Ureter (tissue), 1 donor: ENCODE results near the gene SLC35G3. TPM values are rescaled to one million over a fixed set of nuclear protein-coding genes. Genes with fewer than 3 reads are reported as not detected.
A peak's percentile ranks its signal among the peaks of the same experiment; 100 is the strongest.
"Not testable (repeated sequence)": the region's sequence is repeated elsewhere in the genome, so short reads cannot be mapped to it uniquely, and the experiment has no call there.

Source experiments
- DNase-seq: peaks from one replicate; pipeline ENCODE4 v3.0.0-alpha.2; 2020; ENCODE audit warnings: low spot score
- total RNA-seq: library from RNA; stranded (reverse); gene quantifications from one replicate; pipeline ENCODE4 v1.2.4, GENCODE V29; 2023
- donor health status: DM: yes; HTN: yes; CAD: no.

SLC35G3 gene
- not detected for total RNA-seq

DNA sequence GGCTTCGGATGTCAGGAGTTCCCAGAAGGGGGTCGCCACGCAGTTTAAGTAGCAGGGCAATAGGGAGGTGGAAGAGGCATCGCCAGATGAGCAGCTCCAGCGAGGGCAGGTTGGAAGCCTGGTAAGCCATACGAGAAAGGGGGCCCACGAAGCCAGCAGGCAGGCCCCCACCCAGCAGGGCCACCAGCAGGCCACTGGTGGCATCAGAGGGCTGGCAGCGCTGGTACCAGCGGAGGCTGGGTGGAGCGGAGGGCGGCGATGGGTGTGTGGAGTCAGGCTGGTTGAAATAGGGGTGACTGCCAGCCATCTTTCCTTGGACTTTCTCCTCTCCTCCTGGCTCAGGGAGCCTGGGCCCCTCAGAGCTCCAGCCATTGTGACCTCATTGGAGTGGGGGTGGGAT lies at the start of gene SLC35G3:
Gene SLC35G3, minus strand, starts transcription at position 393 of the 400 bp plus-strand sequence. Its CDS starts 86 bp downstream, at position 307.
- DNase-seq: not testable (repeated sequence)

DNA sequence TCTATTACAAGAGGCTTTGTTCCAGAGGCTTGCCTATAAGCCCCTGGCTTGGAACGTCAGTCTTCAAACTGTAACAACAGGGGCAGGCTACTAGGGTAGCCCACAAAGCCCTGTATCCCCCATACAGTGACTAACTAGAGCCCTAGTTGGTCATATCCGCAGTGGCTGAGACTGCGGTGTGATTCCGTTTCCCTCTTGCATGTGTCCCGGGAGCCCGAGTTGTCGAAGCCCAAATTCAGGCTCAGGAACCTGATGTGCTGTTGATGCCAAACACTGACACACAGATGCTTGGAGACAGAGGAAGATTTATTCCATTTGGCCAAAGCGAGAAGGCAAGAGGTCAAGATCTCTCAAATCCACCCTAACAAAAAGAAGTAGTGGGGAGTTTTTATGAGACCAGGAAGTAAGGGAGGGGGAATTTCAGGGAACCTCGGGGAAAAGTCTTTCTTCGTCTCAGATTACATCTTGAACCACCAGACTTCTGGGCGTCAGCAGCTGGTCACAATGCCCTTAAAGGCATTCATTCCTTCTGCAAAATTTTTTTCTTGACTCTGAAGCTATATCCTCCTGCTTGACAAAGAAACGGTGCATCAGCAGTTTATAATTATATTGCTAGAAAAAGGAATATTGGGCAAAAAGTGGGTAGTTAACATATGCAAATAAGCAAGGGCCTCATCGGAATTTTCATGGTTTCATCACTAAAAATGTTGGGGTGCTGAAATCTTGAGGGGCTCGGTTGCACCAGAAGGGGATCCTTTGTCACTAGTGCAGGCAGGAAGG lies 49.6 kb upstream of the SLC35G3 start:
- DNase-seq: peak; percentile 61

DNA sequence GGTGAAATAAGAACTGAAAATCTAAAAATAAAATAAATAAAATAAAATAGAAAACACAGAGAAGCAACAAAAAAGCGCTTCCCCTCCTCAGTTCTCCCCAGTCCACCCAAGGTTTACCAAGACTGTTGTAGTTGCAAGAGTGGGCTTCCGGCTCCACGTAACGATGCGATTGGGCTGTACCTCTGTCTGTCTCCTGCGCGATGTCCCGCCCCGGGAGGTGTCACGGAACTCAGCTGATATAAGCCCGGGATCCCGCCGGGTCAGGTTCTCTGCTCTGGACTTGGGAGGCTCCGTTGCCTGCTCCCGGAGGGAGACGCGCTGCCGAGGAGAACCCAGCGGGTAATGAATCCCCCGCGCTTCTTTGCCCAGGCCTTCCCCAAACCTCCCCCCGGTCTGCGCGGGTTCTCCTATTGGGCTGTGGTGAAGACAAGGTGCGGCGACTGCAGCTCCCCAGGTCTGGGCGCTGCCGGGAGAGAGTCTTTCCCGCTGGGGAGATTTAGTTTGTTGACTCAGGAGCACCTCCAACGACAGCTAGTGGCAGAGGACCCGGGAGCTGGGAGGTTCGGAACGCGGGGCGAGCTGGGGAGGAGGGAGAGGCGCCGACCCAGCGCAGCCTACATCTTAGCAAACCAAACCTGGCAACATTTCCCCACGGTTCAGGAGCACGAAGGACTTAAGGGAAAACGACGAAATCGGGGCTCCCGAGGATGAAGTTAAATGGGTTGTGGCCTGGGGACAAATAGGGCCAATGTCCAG lies 48.8 kb upstream of the SLC35G3 start, which contains the start of gene SLFN5:
Gene SLFN5, plus strand, starts transcription at position 268 of the 756 bp plus-strand sequence. CDS start 15,619 bp downstream, outside the sequence.
- DNase-seq: peak; percentile 98

GRCh38 chr17:35242158-35242804 lies 48.1 kb upstream of the SLC35G3 start:
- peak; percentile 84 for DNase-seq

DNA sequence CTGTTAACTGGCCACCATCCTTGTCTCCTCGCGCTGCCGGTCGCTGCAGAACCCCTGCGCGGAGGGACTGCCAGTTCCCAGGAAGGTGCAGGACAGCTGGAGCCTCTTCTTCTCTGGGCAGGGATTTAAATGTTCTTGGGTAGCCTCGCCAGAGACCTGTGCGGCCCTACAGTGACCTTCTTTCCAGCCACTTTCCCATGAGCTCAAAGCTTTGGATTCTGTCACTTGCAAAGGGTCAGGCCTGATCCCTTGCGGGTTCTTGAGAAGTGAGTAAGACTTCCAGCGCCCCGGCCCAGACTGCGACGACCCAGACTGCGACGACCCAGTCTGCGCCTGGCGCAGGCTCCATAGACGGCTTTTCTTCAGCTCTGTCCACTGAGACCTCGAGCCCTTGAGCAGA lies 47.3 kb upstream of the SLC35G3 start:
- no peak for DNase-seq

GRCh38 chr17:35240861-35241260 lies 46.7 kb upstream of the SLC35G3 start:
- DNase-seq: no peak

DNA sequence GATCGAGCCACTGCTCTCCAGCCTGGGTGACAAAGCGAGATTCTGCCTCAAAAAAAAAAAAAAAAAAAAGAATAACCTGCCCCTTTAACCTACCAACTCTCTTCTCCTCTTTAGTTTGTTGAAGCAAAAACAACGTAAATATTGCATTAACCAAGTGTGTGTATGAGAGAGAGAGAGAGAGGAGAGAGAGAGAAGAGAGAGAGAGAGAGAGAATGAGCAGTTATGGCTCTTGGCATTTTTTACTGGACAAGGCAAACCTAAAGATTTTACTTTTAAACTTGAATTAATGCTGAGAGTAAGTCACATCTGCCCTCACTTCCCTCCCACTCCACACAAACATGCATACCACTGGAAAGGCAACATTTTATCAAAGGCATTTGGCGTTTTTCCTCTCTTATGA lies 45.6 kb upstream of the SLC35G3 start:
- DNase-seq: no peak

DNA sequence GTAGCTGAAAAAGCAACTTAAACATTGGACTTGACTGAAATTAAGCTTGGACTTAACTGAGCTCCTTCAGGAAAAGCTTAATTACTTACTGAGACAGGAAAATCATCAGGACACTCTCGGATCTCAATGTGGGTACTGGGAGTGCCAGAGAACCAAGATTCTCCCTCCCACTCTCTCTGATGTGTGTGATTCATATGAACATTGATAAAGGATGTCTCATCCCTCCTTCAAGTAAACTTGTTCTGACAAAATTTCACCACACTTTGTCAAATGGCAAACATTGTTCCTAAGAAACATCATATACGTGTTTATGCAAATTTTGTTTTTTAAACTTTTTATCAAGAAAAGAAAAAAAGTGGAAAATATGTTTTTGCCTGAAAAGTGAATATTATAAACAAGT lies 44.6 kb upstream of the SLC35G3 start:
- no peak for DNase-seq

GRCh38 chr17:35236821-35237220 lies 42.6 kb upstream of the SLC35G3 start:
- no peak for DNase-seq

DNA sequence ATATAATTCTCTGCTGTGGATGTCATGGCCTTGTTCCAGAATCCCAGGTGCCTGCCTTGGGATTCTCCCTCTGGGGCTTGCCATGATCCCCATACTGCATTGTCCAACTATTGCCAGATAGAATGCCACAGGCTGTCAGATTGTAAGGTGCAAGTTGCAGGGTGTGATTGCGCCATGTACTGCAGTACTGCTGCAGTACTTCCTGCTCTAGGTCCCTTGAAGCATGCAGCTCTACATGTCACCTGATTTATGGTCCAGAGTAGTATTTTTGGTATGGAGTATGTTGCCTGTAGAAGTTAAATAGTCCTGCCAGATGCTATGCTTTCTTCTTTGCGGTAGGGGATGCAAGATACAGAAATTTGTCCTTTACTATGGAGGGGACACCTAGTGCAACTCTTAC lies 41.7 kb upstream of the SLC35G3 start:
- DNase-seq: no peak

- no peak for DNase-seq
Measured at GRCh38 chr17:35235289-35235688, 41.1 kb upstream of the SLC35G3 start.

- DNase-seq: not testable (repeated sequence)
Measured at GRCh38 chr17:35234315-35234714, 40.1 kb upstream of the SLC35G3 start.

- DNase-seq: no peak
Measured at GRCh38 chr17:35229638-35230037, 35.4 kb upstream of the SLC35G3 start.

DNA sequence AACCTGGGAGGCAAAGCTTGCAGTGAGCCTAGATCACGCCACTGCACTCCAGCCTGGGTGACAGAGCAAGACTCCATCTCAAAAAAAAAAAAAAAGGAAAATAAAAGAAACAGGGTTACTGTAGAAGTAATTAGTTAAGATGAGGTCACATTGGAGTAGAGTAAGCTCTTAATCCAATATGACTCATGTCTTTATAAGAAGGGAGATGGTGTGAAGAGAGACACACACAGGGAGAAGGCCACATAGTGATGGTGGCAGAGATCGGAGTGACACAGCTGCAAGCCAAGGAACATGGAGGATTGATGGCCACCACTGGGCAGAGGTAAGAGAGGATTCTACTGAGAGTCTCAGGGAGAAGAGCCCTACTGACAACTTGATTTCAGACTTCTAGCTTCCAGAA lies 33.4 kb upstream of the SLC35G3 start:
- no peak for DNase-seq

DNA sequence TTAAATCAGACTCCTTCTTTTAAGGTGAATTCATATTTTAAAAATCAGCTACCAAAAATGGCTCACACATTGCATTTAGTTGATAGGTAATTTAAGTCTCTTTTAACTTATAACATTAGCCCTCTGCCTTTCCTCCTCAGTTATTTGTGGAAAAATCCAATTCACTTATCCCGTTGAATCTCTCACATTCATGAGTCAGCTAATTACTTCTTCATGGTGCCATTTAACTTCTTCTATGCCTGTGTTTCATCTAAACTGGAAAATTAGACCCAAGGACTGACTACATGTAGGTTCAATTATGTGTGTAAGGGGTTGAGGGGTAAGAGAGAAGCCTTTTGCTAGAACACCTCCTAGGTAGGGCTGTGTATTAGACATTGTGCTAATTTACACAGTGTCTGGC lies 30.2 kb upstream of the SLC35G3 start:
- DNase-seq: no peak

DNA sequence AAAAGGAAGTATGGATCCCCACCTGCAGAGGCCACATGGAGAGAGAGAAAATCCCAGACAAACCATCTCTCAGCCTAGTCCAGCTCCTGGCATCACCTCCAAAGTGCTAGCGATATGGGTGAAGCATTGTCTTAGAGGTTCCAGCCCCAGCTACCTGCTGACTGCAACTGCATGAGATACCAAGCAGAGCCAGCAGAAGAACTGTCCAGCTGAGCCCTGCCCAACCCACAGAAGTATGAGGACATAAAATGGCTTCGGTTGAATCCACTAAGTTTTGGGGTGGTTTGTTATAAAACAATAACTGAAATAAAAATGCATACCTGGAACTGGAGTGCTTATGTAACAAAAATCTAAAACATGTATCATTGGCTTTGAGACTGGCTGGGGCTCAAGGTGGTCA lies 28.3 kb upstream of the SLC35G3 start:
- DNase-seq: no peak

DNA sequence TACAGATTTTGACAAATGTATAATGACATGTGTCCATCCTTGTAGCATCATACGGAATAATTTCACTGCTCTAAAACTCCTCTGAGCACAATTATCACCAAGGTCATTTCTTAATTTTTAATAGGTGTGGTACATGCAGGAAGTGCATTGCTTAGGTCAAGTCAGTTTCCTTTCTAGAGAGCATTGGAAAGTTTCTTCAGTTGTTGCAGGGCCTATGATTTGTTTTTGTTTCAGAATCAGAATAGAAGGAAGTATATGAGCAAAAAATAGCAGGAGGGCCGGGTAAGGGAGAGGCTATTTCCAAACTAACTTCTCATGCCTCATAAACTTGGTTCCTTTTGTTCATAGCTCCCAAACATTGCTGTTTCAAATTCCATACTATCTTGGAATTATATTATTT lies 24.7 kb upstream of the SLC35G3 start:
- DNase-seq: no peak

- DNase-seq: no peak
Measured at GRCh38 chr17:35217107-35217506, 22.9 kb upstream of the SLC35G3 start.

DNA sequence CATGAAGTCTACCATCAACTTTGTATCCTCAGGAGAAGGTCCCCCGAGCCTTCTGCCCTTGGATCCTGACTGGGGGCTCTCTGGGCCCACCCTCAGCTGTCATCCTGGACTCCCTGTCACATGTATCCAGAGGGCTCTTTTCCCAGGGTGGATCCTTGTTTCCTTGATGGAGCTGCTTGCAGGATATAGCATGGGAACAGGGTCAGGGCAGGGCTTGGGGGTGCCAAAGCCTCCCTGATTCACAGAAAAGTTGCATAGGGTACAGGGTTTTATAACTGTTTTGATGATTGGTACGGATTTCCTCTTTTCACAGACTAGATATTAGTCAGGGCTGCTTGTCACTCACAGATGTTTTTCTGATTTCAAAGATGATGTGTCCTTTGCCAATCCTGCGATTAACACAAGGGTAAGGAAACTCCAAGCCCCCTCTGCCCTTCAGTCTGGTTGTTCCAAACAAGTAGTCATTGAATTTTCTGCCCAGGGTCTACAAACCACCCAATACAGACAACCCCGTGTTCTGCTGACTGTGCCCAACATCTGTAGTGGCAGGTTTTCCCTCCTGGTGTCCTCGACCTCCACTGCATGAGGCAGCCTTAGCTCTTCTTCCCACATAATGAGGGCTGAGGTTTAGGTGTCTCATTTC lies 20.6 kb upstream of the SLC35G3 start:
- no peak for DNase-seq

- no peak for DNase-seq
Measured at GRCh38 chr17:35214192-35214591, 20.0 kb upstream of the SLC35G3 start.

GRCh38 chr17:35213412-35213940 lies 19.3 kb upstream of the SLC35G3 start:
- no peak for DNase-seq

- no peak for DNase-seq
Measured at GRCh38 chr17:35212668-35213067, 18.5 kb upstream of the SLC35G3 start.
